SK-N-MC (cell line): ENCODE measurements around the gene FAU.

Experiments used
- EZH2 ChIP-seq: fragments of 200-600 bp; sonication (generic); IDR thresholded peaks from one replicate; pipeline ENCODE4 v1.6.1; 2017; ENCODE audit warnings: antibody characterized with exemption
- POLR2AphosphoS5 ChIP-seq: IDR thresholded peaks from 2 replicates; pipeline ENCODE4 v1.6.1; 2012; ENCODE audit warnings: mild to moderate bottlenecking, low read depth, low read length, borderline replicate concordance

DNA sequence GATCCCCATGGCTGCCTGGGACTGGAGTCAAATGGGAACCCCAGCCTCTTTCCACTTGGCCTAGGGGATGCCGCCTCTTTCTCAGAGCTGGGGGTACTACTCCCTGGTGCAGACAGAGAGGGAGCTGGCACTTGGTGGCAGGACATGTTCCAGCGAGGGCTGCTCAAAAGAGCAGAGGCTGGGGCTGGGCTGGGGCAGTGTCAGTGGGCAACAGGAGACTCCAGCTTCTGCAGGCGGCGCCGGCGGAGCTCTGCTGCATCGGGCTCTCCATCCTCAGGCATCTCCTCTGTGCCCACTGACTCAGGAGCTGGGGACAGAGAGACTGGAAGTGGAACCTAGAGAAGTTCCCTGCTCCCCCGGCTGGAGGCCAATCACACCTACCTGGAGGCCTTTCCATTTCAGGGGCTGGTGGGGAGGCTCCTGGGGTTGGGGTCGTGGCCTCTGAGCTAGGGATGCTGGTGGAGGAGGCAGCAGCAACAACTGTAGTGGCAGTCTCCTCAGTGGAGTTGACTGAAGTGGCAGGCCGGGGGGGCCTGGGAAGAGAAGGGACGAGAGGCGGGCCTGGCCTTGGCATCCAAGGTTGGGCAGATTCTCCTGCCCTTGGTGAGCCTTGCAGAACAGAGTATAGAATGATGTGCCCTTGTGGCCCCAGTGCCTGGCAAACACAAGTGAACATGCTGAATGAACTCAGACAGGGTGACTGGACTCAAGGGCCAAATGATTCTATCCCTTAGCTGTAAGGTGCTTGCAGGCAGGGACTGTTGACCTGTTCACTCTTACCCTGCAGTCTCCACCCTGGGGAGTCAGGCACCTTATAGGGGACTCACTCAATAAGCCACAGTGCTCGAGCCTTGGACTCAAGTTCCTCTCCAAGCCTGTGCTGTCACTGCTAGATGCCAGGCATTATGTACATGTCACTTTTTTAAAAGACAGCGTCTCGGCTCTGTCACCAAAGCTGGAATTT is 6.5 kb upstream of the FAU start:
- TF ChIP-seq EZH2, result no peak
- no peak for TF ChIP-seq POLR2AphosphoS5
